ENCODE measurements around the gene RCAN2. TPM values are rescaled to one million over a fixed set of nuclear protein-coding genes. Genes with fewer than 3 reads are reported as not detected.

Gene RCAN2
- total and polyA plus RNA-seq, 7 donors: 5.0 to 22.7 (median 9.1) TPM

DNA sequence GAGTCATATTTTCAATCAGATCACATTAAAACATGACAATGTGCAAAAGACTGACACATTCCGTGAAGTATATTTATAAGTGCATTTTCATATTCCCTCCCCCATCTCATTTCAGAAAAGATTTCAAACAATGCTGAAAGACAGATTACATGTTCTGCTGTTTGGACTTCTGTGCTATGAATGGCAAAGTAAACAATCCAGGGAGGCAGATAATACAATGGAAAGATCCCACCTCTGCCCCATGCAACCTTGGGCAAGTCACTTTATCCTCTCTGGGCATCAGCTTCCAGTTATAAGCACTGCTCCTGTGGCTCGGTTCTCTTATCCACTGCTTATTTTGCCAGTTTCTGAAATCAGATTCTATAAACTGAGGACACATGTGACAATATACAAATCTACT is 110.2 kb downstream of the RCAN2 start:
- H3K36me3 ChIP-seq: no peaks in the 10 kb centered on the region
- 25 to 71% methylated on average over 2 of the region's 2 CpGs for WGBS, 2 donors
- H3K4me3 ChIP-seq: no peak overlapping the region
- no peaks in the 10 kb centered on the region for H3K27me3 ChIP-seq
- intact Hi-C loops (cut with DNase I): no loop called here
- H3K4me1 ChIP-seq: peaks cover 0 to 12% (median 0%) of the 10 kb centered on the region in 4 donors
- H3K9me3 ChIP-seq: no peaks in the 10 kb centered on the region
- TF ChIP-seq POLR2AphosphoS5 (IDR thresholded peaks at IDR 0.05): no peak
- TF ChIP-seq, protein P1, sequence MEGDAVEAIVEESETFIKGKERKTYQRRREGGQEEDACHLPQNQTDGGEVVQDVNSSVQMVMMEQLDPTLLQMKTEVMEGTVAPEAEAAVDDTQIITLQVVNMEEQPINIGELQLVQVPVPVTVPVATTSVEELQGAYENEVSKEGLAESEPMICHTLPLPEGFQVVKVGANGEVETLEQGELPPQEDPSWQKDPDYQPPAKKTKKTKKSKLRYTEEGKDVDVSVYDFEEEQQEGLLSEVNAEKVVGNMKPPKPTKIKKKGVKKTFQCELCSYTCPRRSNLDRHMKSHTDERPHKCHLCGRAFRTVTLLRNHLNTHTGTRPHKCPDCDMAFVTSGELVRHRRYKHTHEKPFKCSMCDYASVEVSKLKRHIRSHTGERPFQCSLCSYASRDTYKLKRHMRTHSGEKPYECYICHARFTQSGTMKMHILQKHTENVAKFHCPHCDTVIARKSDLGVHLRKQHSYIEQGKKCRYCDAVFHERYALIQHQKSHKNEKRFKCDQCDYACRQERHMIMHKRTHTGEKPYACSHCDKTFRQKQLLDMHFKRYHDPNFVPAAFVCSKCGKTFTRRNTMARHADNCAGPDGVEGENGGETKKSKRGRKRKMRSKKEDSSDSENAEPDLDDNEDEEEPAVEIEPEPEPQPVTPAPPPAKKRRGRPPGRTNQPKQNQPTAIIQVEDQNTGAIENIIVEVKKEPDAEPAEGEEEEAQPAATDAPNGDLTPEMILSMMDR (IDR thresholded peaks at IDR 0.05): no peak
- TF ChIP-seq EP300 (IDR thresholded peaks at IDR 0.05): no peak
- no peak for TF ChIP-seq POLR2A (IDR thresholded peaks at IDR 0.05)
- DNase-seq: no peak
- H3K27ac ChIP-seq: no peak overlapping the region

DNA sequence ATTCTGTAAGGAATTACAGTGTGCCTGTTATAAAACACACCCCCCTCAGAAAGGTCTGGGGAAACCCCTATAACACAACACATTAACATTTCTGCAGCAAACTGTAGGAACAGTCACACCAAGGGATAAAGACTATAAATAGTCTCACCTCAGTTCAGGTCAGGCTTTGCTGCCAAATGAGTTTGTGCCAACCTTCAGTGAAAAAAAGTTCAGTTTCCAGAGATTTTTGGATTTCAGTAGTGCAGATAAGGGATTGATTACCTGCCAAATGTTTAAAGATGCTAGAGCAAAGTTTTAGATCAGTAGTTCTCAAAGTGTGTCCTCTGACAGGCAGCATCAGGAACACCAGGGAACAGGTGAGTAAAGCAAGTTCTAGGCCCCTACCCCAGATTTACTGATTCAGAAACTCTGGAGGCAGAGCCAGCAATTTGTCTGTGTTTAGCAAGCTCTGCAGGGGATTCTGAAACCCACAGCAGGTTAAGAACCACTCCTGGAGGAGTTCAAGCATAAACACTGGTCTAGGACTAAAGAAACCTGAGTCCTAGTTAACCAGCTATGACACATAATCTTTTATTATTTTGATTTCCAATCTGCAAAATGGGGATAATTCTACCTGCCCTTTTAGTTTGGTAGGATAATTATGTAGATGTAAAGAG is 111.0 kb downstream of the RCAN2 start:
- Histone ChIP-seq H3K27me3 (no peaks in the 10 kb centered on the region), H3K9me3 (no peaks in the 10 kb centered on the region), H3K4me3 (no peak overlapping the region), H3K4me1 (peaks cover 0 to 12% (median 0%) of the 10 kb centered on the region in 4 donors), H3K36me3 (no peaks in the 10 kb centered on the region), H3K27ac (no peak overlapping the region)
- intact Hi-C loops (cut with DNase I): no loop called here
- TF ChIP-seq POLR2A (IDR thresholded peaks at IDR 0.05) (no peak), EP300 (IDR thresholded peaks at IDR 0.05) (no peak), POLR2AphosphoS5 (IDR thresholded peaks at IDR 0.05) (no peak)
- TF ChIP-seq, protein P1 (IDR thresholded peaks at IDR 0.05): no peak
- DNase-seq: no peak

DNA sequence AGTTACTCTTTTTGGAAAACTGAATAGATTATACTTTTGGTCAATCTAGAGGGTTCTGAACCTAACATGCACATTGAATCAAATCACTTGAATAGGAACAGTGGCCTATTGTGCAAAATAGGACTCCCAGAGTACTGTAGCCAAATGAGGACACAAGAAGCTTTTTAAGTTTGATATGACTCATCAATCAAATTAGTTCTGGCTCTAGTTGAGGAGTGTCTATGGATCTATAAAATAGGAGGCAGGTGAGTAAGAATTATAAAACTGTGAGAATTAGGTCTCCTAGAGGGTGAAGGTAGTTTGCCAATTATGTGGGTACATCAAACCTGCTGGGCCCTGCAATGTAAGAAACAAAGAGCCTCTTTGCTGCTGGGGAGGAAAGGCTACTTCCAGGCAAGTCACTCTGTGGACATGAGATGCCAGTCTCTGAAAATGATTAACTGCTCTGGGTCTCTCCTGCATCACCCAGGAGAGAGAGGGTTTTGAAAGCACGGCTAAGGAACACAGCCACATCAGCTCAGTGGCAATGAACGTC is 112.3 kb downstream of the RCAN2 start:
- Histone ChIP-seq H3K27ac (no peak overlapping the region), H3K9me3 (no peaks in the 10 kb centered on the region), H3K4me1 (peaks cover 0 to 12% (median 0%) of the 10 kb centered on the region in 4 donors), H3K4me3 (no peak overlapping the region), H3K36me3 (no peaks in the 10 kb centered on the region), H3K27me3 (no peaks in the 10 kb centered on the region)
- no peak for DNase-seq
- no peak for TF ChIP-seq POLR2AphosphoS5 (IDR thresholded peaks at IDR 0.05)
- TF ChIP-seq POLR2A (IDR thresholded peaks at IDR 0.05): no peak
- TF ChIP-seq, protein P1 (IDR thresholded peaks at IDR 0.05): no peak
- no peak for TF ChIP-seq EP300 (IDR thresholded peaks at IDR 0.05)
- 19 to 59% methylated on average over 2 of the region's 2 CpGs for WGBS, 2 donors
- intact Hi-C loops (cut with DNase I): no loop called here

DNA sequence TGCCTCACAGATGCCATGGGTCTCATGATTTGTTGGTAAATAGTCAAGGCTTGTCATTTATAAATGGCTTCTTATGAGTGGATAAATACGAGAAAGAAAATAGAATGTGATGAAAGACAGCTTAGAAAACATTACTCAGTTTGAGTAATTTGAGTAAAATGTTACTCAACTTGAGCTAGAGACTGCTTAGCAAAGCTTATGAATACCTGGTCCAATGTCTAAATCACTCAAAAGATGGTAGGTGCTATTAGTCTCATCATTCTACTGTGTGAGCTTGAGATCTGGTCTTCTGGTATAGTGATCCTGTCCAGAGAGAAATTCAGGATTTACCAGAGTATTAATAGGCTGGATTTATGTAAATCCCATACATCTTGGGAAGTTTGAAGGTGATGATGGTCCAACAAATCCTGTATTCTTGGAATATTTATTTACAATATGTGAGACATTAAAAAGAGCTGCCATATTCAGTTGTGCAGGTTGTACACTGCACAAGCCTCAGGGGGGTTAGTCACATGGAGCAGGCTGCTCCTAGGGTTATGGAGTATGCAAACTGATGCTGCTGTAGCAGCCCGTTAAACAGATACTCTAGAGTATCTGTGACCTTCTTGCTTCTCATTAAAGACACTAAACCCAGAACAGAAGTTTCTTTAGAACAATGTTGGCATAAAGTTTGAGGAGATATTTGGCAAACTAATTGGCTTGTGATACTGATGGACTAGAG is 112.9 kb downstream of the RCAN2 start:
- Histone ChIP-seq H3K9me3 (no peaks in the 10 kb centered on the region), H3K4me1 (peaks cover 0 to 12% (median 0%) of the 10 kb centered on the region in 4 donors), H3K27me3 (no peaks in the 10 kb centered on the region), H3K27ac (no peak overlapping the region), H3K36me3 (no peaks in the 10 kb centered on the region), H3K4me3 (no peak overlapping the region)
- 61 to 75% methylated on average over 2 of the region's 2 CpGs for WGBS, 2 donors
- TF ChIP-seq POLR2AphosphoS5 (IDR thresholded peaks at IDR 0.05): no peak
- TF ChIP-seq POLR2A (IDR thresholded peaks at IDR 0.05): no peak
- TF ChIP-seq EP300 (IDR thresholded peaks at IDR 0.05): no peak
- TF ChIP-seq, protein P1 (IDR thresholded peaks at IDR 0.05): no peak
- DNase-seq: no peak
- intact Hi-C loops (cut with DNase I): no loop called here
